Frontal cortex (tissue), 4 donors: ENCODE data around the gene ATF4. TPM values are rescaled to one million over a fixed set of nuclear protein-coding genes. Genes with fewer than 3 reads are reported as not detected.

Source experiments
- DNase-seq, 2 donors: peaks; one replicate each; pipeline ENCODE4 v3.0.0; 2012; ENCODE audit warnings: low spot score in 2 of 2
- FAIRE-seq: peaks from 2 replicates; lab custom pipeline; 2012; peaks lifted over from hg19 to GRCh38; lab: Jason Lieb, UNC
- total RNA-seq: library from RNA; depleted of rRNA; stranded (reverse); fragments of >200 nt; gene quantifications from one replicate; pipeline ENCODE4 v1.2.3, GENCODE V29; 2014
- donor health status: control.
- donor health status: control.
- donor health status: control.

The ATF4 gene
- total RNA-seq, 1 donor from 2014 or later = 92.9 TPM

DNA sequence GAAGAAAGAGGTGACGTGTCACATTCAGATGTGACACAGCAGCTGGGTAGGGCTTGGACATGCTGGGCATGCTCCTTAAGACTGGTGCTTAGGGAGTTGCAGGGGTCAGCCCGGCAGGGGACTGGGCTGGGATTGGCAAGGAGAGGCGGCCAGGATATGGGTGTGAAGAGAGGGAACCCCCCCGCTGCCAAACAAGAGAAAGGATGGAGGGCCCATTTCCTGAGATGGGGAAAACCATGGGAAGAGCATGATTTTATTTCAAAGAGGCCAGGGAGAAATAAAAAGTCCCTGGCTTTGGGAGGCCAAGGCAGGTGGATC, 5.3 kb downstream of the ATF4 start:
- FAIRE-seq (no peak), DNase-seq (no peak)

DNA sequence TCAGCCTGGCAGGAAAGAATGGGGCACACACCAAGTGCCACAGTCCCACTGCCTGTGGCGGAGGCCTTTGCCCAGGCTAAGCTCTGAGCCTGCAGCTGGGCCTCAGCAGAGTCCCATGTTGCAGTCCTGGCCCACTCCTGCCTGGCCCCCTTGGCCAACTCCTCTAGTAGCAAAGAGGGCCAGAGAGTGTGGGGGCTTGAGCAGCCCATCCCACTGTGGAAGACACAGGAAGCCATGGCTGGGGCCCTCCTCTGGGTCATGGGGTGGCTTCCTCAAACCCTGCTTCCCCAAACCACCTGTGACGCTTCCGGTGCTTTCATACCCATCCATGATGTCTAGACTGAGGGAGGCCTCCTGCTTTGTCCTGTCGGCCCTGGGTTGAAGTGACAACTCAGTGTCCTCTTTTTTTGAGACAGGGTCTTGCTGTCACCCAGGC, 6.4 kb downstream of the ATF4 start:
- FAIRE-seq (no peak), DNase-seq (no peak)

DNA sequence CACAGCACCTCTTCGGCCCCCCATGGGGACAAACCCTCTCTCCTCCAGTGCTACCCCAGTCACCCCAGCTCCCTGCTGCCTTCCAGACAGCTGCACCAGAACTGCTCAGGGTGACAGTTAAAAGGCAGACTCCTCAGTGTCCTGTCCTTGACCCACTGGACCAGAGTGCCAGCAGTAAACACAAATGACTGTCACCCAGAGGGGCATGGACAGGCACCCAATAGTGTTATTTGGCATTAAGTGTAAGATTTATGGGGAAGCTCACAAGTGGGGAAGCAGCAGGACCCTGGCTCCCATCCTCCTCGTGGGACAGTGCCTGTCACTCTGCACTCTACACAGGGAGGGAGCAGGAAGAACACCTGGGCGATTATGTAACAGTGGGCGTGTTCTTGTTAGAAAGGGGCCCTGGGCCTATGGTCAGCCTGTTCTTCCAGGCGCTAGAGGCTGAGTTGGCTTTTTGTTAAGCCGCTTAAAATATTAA, 7.2 kb downstream of the ATF4 start:
- FAIRE-seq (no peak), DNase-seq (no peak)

DNA sequence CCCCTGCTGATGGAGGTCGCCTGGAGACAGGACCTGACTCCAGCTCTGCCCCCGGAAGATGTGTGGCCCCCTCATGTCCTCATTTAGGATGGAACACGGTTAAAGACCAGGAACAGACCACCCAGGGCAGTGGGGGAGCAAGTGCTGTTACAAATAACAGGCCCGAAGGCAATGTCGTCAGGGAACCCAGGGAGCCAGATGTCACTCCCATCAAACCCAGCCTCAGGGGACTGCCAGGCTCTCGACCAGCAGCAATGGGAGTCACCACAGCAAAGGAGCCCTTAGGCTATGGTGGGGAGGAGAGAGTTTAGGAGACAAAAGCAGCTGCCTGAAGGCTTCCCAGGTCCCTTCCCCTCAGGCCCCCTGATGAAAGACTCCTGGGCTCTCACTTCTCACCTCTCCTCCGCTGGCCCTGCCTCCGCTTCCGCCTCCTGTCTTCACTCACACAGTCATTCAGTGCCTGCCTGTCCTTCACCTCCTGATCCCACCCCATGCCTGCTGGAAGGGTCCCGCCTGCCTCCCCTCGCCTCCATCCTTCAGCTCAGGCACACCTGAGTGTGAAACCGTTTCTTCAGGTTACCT, 7.8 kb downstream of the ATF4 start:
- no peak for DNase-seq
- no peak for FAIRE-seq

DNA sequence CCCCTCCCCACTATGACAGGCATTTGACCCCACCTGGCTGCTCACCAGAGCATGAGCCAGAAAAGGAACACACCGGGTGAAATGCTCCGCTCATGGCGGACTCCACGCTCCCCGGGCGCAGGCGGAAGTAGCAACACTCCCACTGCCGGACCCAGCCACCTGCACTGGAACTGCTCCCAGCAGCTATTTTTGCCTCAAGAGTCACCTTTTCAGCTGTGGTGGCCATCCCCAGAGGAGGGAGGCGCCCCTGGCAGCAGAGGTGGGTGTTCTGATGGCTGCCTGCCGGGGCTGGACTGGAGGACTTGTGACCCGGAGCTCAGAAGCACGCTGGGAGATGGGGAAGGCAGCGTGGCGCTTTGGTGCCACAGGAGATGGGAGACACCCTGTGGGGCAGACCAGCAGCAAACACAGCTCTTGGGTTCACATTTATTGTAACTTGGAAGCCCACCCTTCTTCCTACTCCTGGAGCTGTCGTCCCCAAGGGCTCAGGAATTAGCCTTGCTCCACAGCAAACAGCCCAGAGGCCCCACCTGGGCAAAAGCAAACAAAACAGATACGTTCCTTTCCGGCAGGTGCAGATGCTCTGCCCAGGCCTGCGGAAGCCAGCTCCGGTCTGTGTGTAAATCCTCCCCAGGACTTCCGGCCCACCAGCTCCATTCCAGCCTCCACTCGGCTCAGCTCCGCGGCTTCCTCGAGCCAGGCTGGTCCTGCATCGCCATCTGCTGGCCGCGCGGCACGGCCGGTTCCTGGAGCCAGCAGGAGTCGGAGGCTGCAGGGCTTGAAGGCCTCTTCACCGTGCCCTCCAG, 8.5 kb downstream of the ATF4 start:
- DNase-seq (peak; percentile 81 to 86), FAIRE-seq (no peak)

DNA sequence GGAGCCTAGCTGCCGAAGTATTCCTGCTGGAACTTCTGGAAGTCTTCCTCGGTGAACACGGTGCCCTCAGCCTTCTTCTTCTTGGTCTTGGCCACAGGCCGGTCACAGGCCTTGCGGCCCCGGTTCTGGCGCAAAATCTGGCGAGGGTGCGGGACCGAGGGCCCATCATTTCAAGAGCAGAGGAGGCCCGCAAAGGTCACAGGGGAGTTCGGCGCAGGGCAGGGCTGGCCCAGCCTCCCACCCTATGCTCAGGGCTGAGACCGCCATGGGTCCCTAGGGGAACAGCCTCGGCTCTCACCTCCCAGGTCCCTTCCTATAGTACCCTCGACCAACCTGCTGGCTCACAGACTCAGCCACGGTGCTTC, 9.1 kb downstream of the ATF4 start:
- no peak for DNase-seq
- FAIRE-seq = no peak

DNA sequence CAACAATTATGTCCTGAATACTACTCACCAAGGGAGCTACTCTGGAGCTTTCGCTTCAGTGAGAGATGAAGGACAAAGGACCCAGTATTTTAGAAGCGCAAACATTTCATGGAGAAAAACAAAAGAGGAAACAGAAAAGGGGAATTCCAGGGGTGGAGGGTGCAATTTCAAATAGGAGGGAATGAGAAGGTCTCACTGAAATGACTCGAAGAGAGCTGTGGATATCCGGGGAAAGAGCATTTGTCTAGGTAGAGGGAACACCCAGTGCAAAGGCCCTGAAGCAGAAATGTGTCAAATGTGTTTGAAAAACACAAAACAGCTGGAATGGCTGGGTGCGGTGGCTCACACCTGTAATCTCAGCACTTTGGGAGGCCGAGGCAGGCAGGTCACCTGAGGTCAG, 9.8 kb downstream of the ATF4 start:
- DNase-seq = no peak
- no peak for FAIRE-seq

DNA sequence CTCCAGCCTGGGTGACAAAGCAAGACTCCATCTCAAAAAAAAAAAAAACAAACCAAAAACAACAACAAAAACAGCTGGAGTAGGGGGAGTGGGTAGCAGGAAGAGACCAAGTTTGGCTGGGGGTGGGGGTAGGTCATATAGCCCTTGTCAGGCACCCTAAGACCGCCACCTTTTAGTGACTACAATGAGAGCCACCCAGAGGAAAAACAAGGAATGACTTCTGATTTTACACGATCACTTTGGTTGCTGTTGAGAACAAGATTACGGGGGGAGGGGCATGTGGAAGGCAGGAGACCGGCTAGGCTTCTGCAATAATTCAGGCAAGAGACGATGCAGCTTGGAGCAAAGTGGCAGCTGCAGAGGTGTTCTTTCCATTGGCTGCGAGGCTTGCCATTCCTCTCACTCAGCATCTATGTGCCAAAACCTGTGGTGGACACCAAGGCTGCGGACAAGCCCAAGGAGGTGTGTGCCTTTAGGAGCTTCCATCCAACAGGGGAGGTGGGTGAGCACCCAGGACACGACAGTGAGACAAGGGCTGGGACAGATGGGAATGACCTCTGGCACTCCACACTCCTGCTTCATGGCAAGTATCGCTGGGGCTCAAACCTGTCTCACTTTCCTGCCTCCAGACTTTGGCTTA, 10.4 kb downstream of the ATF4 start:
- DNase-seq = no peak
- FAIRE-seq = no peak

DNA sequence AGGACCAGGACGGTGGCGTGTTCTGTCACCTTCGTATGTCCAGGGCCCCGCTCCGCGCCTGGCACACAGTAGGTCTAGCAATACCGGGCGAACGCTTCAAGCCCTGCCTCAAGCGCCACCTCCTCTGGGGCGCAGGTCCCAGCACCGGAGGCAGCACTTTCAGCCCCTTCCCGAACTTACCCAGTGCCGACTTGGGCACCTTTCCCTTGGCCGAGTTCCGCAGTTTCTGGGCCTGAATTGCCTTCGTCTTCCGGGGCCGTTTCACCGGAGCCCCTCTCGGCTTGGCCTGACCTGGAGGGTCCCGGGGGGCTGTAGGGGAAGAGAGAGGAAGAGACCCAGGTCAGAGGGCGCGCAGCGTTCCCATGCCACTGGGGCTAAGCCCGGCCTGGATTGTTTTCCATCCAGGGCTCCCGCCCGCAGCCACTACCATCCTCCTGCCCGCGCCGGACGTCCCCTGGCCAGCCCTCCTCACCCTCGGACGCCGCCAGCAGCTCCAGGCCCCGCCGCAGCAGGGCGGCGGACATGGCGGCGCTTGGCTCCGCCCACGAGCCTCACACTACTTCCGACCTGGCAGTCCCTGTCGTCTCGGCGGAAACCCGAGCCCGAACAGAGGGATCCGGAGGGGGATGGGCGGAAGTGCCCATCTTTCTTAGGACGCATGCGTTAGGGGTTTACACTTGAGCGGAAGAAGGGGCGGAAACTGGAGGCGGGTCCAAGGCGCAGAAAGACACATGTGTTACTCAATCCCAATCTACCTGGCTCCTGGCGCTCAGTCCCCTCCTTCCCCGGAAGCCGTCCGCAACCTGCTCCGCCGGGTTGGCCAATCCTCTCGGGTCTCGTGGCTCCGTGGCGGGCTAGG, 12.1 kb downstream of the ATF4 start, which contains the start of gene RPS19BP1:
Gene RPS19BP1 (minus strand): TSS at position 534 of the 859 bp plus-strand sequence. CDS start 10 bp downstream, at position 524.
- FAIRE-seq (peak; percentile 64), DNase-seq (peak; percentile 95 to 97)

DNA sequence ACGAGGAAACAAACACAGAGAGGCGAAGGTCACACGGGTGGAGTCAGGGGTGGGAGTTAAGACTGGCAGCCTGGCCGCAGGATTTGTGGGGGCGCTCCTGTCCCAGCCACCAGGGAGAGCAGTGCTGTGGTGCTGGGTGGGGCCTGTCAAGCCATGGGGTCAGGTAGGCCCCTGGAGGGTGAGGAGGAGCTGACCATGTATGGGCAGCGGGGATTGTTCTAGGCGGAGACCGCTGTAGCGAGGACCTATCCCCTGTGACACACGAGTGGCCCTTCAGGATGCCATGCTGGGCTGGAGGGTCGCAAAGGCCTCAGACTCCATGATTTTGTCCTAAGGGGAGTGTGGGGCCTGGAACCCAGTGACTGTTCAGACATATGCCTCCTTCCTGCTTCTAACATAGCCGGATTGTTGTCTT, 13.7 kb downstream of the ATF4 start:
- no peak for FAIRE-seq

DNA sequence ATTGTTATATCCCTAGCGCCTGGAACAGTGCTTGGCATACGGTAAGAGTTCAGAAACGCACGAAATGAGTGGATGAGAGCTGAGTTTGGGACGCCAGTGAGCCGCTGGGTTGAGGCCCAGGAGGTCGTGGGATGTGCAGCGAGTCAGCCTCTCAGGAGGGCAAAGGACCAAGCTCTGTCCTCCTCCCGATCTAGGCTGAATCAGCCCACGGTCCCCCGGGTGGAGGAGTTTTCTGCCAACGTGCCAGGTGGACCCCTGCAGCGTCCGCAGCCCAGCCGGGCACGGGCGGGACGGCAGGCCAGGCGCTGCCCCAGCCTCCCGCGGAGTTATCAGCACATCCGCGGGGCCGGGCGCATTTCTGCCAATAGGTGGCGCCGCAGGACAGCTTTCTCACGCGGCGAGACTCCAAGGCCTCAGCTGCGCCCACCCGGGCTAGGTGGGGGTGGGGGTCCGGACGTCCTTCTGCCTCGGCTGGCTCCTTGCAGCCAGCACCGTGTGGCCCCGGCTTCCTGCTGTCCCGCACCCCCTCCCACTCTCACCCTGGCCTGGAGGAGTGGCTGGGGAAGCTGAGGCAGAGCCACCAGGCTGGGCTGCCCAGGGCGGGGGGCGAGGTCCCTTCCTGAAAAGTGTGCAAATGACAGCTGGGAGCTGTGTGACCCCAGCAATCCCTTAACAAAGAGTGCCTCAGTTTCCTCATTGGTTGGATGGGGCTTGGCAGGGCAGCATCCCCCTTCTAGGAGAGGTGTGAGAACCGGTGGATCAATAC, 14.4 kb downstream of the ATF4 start:
- FAIRE-seq = no peak
- DNase-seq = peak; percentile 80 to 86

More for the DNA sequence above, 13.7 kb downstream of the ATF4 start:
- DNase-seq = no peak

DNA sequence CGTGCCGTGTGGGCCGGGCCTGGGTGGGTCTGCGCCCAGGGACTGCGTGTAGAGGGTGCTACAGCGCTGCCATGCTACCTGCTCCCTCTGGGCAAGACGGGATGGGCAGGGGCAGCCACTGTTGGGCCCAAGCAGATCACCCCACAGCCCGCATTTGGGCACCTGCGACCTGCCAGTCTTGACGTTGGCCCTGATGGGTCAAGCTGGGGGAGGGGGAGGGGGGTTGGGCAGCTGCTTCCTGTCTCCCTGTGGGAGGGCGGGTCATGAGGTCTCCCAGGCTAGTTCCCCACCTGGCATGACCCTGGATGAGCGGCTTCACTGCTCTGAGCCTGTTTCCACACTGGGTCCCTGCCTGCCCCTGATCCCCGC, 15.0 kb downstream of the ATF4 start:
- no peak for DNase-seq
- no peak for FAIRE-seq

DNA sequence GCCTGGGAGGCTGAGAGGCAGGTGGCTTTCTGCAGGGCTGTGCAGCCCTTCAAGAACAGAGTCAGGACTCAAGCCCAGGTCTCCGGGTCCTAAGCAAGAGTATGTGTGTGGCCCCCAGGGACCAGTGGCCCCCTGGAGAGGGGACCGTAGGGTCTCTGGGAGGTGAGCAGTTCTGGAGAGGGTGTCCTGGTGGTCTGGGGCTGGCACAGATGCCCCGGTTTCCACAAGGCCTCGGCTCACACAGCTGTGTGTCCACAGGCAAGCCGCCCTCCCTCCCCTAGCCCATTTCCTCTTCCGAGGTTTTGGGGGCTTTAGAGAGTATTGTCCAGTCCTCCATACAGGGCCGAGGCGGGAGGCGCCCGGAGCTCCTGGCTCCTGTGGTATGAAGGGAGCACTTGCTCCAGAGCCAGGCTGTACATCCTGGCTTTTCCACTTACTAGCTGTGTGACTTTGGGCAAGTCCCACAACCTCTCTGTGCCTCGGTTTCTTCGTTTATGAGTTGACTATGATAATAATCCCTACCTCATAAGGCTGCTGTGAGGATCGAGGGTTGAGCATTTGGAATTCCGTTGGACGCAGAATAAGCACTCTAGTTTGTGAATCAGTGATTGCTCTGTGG, 15.6 kb downstream of the ATF4 start:
- FAIRE-seq (no peak), DNase-seq (no peak)

DNA sequence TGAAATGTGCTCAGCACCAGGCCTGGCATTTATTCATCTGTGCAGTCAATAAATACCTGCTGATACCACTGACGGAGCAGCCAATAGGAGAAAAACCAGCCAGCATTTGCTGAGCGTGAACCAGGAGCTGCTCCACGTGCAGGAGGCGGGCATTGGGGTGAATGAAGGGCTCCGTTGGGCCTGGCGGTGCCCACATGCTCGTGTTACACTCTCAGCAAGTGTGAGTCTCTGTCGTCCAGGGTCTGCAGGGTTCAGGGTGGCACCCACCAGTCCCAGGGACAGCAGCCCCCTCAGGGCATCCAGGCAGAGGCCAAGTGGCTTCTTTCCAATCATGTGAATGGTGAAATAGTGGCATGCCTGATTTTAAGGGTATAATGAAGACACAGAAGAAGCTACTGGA, 16.3 kb downstream of the ATF4 start:
- FAIRE-seq (no peak), DNase-seq (no peak)

DNA sequence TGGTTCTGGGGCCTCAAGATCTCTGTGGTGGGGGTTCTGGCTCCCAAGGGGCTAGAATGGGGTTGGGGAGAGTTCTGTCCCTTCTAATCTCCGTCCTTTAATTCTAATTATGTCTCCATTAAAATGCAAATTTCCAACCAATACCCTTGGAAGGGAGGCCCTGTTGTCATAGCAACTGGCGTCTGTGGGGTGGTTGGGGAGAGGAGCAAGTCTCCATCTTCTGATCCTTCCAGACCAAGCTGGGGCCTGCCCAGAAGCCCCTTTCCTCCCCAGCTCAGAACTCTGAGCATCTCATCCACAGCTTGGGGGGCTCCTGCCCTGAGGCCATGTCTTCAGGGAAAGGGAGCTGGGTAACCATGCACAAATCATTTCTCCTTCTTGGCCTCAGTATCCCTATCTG, 17.6 kb downstream of the ATF4 start:
- DNase-seq (no peak), FAIRE-seq (no peak)

DNA sequence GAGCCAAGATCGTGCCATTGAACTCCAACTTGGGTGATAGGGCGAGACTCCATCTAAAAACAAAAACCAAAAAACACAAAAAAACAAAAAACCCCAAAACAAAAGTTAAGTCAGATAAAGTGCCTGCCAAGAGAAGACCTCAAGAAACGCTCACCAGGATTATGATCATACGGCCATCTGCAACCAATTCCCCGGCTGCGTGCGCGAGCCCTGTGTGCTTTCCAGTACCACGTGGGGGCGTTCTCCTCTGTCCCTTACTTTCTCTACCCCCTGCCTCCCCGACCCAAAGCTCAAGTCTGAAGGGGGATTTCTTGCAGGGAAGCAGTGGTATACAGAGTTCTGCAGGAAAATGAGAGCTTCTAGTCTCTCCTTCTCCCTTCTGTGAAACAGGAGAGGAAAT, 22.7 kb downstream of the ATF4 start:
- FAIRE-seq = no peak

DNA sequence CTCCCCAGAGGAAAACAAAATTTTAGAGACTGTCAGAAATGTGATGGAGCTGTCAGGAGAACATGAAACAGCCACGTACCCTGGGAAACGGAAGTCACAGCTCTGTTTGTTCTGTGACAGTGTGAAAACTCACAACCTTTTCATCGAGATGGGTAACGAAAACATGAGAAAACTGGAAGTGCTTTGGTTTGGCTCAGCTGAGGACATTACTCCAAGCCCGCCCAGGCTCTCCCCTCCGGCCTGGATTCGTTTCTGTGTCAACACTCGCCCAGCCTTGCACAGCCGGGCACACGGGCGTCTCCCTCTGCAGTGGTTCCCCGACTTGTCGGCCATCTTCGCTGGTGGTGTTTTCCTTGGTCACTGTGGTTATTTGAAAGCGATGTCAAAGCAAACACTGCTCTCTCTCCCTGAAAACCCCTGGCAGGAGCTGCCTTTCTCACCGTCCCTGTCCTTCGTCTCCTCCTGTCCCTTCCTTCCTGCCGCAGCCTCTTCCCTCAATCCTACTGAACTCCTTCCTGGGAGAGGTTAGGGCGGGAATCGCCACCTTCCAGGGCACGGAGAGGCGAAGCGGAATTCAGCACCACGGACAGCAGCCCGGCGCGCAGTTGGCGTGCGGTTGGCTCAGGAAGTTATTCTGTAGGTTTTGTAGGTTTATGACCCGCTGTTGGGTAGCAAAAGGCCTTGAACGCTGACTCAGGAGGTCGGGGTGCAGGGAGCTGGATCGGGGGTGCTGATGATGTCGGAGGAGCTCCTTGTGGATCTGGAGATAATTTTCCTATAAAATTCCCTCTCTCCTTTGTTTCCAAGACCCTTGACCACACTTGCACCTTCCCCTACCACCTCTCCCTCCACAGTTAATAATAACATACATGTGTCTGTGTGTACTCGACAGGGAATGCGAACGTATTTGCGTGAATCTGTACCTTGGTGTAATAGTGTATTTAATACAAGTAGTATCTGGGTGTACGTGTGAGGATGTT, 25.3 kb downstream of the ATF4 start:
- FAIRE-seq = no peak
- DNase-seq = no peak

More for the DNA sequence above, 22.7 kb downstream of the ATF4 start:
- no peak for DNase-seq
